GM18951 (cell line): ENCODE results near the gene B3GAT2.

Experiments
- POLR2A ChIP-seq: IDR thresholded peaks from 4 replicates; pipeline ENCODE4 v1.6.1; 2011; ENCODE audit warnings: mild to moderate bottlenecking; ENCODE audit not compliant: insufficient read length, insufficient read depth; ENCODE audit errors: extremely low read depth
- in situ Hi-C: fragments of 300-500 bp; cut with MboI; formaldehyde crosslinking; loops from one replicate; pipeline ENCODE4 v1.12.0; 2022; ENCODE audit warnings: low sequenced_read_pairs, mixed read lengths, inconsistent platforms; ENCODE audit not compliant: unreplicated experiment

Gene B3GAT2

DNA sequence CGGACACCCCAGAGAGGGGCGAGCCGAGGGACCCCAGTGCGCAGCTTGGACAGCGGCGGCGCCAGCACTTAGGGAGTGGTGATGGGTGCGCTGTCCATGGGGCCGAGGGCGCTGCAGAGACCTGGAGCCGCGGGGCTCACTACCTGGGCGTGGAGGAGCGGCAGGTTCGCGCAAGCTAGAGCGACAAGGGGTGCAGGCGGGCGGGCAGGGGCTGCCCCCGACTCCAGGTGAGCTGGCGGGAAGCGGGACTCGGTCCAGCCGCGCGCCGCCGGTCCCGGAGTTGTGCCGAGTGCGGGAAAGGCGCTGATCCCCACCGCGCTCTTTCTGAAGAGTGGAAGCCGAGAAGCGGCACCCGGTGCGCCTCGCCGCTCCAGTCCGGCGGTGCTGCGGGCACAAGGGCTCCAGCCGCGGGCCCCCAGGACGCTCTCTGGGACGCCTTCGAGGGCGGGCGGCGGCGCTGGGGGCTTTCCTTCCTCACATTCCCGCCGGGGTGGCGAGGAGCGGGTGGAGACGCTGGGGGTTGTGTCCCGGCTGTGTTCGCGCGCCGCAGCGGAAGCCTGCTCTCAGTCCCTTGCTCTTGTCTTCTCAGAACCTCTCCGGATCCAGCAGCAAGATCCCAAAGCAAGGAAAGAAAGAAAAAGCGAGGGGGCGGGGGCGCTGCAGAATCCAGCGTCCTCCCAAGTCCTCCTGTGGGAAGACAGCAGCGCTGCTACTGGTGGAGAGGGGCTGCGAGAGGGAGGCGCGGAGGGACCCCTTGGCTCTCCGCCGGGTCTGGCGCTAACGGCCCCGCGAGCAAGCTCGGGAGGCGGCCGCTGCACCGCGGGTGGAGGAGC is at the start of gene B3GAT2:
B3GAT2 (minus strand) TSS at position 610 of the 833 bp plus-strand sequence. CDS start 631 bp downstream, outside the sequence.
- TF ChIP-seq POLR2A, result no peak
- in situ Hi-C loops, result no loop called here

- TF ChIP-seq POLR2A, result no peak
- in situ Hi-C loops, result no loop called here
Measured at GRCh38 chr6:70998148-70998547, 41.3 kb upstream of the B3GAT2 start.

DNA sequence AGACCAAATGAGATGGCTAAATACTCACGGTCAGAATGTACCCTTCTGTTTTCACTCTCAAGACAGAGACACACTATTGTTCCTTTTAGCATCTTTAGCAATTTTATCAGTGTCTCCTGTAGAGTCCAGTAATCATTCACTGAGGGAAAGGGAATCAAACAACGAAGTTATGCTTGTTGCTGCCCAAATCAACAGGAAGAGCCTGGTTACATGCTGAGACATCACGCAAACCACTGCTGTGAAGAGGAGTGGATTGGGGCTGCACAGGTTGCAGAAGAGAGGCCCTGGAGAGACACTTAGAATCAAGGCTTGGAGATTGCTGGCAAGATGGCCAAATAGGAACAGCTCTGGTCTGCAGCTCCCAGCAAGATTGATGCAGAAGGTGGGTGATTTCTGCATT is 40.5 kb upstream of the B3GAT2 start:
- TF ChIP-seq POLR2A, result no peak
- in situ Hi-C loops, result no loop called here

GRCh38 chr6:70996106-70996505 is 39.2 kb upstream of the B3GAT2 start:
- in situ Hi-C loops, result no loop called here

GRCh38 chr6:70995411-70995810 is 38.6 kb upstream of the B3GAT2 start:
- TF ChIP-seq POLR2A, result no peak
- in situ Hi-C loops, result no loop called here

More at GRCh38 chr6:70996106-70996505, 39.2 kb upstream of the B3GAT2 start:
- TF ChIP-seq POLR2A, result no peak

DNA sequence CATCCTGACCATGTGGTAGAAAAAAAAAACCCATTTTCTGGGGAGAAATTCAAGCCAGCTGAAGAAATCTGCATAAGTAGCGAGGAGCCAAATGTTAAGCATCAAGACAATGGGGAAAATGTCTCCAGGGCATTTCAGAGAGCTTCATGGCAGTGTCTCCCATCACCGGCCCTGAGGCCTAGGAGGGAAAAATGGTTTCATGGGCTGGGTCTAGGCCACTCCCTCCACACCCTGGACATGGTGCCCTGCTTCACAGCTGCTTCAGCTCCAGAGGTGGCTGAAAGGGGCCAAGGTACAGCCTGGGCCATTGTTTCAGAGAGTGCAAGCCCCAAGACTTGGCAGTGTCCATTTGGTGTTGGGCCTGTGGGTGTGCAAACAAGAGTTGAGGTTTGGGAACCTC is 34.4 kb upstream of the B3GAT2 start:
- in situ Hi-C loops, result no loop called here

DNA sequence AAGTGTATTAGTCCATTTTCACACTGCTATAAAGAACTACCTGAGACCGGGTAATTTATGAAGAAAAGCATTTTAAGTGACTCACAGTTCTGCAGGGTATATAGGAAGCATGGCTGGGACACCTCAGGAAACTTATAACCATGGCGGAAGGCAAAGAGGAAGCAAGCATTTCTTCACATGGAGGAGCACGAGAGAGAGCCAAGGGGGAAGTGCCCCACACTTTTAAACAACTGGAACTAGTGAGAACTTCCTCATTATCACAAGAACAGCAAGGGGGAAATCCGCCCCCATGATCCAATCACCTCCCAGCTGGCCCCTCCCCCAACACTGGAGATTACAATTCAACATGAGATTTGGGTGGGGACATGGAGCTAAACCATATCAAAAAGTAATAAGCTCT is 28.3 kb upstream of the B3GAT2 start:
- TF ChIP-seq POLR2A, result no peak
- in situ Hi-C loops, result no loop called here

More for the DNA sequence above, 34.4 kb upstream of the B3GAT2 start:
- no peak for TF ChIP-seq POLR2A

DNA sequence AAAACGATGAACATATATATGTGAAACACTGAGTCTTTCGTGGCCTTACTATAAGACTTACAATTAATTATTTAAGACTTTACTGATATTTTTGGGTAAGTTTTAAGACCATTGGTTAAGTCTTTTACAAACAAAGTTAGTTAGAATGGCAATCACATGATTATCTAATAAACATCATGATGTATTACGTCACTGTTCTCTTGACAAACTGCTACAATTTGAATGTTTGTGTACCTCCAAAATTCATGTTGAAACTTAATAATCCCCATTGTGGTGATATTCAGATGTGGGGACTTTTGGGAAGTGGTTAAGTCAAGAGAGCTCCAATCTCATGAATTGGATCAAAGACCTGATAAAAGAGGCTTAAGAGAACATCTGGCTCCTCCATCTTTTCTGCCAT is 25.9 kb upstream of the B3GAT2 start:
- TF ChIP-seq POLR2A, result no peak
- in situ Hi-C loops, result no loop called here

DNA sequence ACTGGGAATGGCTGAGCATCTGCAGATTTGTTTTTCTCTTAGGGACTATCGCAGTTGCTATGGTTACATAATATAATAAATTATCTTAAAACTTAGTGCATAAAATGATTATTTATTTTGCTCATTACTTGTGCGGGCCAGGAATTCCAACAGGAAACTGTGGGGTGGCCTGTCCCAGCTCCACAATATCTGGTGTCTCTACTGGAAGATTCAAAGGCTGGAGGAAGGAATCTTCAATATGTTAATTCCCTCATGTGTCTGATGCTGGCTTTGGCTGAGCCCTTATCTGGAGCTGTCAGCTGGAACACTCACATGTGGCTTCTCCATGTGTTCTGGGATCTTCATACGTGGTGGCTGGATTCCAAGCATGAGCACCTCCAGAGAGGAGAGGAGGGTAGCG is 23.9 kb upstream of the B3GAT2 start:
- no peak for TF ChIP-seq POLR2A
- in situ Hi-C loops, result no loop called here

- in situ Hi-C loops, result no loop called here
Measured at GRCh38 chr6:70973604-70974003, 16.7 kb upstream of the B3GAT2 start.

DNA sequence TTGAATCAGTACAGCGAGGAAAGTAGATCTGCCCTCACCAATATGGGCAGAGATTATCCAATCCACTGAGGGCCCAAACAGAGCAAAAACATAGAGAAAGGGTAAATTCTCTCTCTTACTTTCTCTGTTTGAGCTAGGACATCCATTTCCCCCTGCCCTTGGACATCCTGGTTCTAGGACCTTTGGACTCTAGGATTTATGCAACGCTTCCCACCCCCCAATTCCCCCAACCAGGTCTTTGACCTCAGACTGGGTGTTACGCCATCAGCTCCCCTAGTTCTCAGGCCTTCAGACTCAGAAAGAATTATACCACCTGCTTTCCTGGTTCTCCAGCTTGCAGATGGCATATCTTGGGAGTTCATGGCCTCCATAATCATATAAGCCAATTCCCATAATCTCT is 10.2 kb upstream of the B3GAT2 start:
- no peak for TF ChIP-seq POLR2A
- in situ Hi-C loops, result no loop called here

More at GRCh38 chr6:70973604-70974003, 16.7 kb upstream of the B3GAT2 start:
- TF ChIP-seq POLR2A, result no peak

- TF ChIP-seq POLR2A, result no peak
- in situ Hi-C loops, result no loop called here
Measured at GRCh38 chr6:70957284-70957617, 391 bp upstream of the B3GAT2 start.

GRCh38 chr6:70956191-70956450 is 739 bp downstream of the B3GAT2 start:
- no peak for TF ChIP-seq POLR2A
- in situ Hi-C loops, result no loop called here

GRCh38 chr6:70955441-70956190 is 1.2 kb downstream of the B3GAT2 start:
- TF ChIP-seq POLR2A, result no peak
- in situ Hi-C loops, result no loop called here
